Caco-2 (cell line): ENCODE measurements around the gene GALNT17. TPM values are rescaled to one million over a fixed set of nuclear protein-coding genes. Genes with fewer than 3 reads are reported as not detected.

Experiments used
- BruUV-seq: library from RNA; stranded (reverse); fragments of 400-500 nt; replicated peaks from 2 replicates; lab custom pipeline; 2021; lab: Mats Ljungman, UMichigan
- CTCF ChIA-PET: fragments of 300-600 bp; sonication (Branson Sonifier 250); formaldehyde crosslinking; loops from one replicate; lab custom pipeline; 2022; ENCODE audit warnings: antibody characterized with exemption; lab: Charles Lee
- POLR2A ChIA-PET: fragments of 300-600 bp; sonication (Branson Sonifier 250); formaldehyde crosslinking; loops from one replicate; lab custom pipeline; 2022; ENCODE audit warnings: antibody characterized with exemption; lab: Charles Lee
- DNase-seq, 2 experiments: peaks; one replicate each; pipeline versions ENCODE4 v3.0.0 to v3.0.0-alpha.2; 2020 to 2022
- H3K27me3 ChIP-seq: replicated peaks from 2 replicates; pipeline ENCODE4 v1.6.0; 2011; ENCODE audit warnings: low read length; ENCODE audit not compliant: control insufficient read depth, insufficient read depth
- H3K36me3 ChIP-seq: 2 replicates; pipeline ENCODE4 v1.5.1; 2011; ENCODE audit warnings: low read length; ENCODE audit not compliant: control insufficient read depth, insufficient read depth
- H3K4me1 ChIP-seq: fragments of 250-450 bp; sonication (Bioruptor Pico); 2 replicates; pipeline ENCODE4 v1.5.1; 2020; ENCODE audit warnings: mild to moderate bottlenecking
- H3K4me3 ChIP-seq: 2 replicates; pipeline ENCODE4 v1.5.1; 2011; ENCODE audit warnings: low read depth, mild to moderate bottlenecking, control low read depth, low read length
- H3K9me3 ChIP-seq: fragments of 250-450 bp; sonication (Bioruptor Pico); 2 replicates; pipeline ENCODE4 v1.5.1; 2020; ENCODE audit warnings: mild to moderate bottlenecking, moderate library complexity
- H3K27ac Mint-ChIP-seq: one replicate; pipeline ENCODE4 v1.8.0; 2022; ENCODE audit warnings: mixed read lengths; ENCODE audit not compliant: unreplicated experiment
- H3K27me3 Mint-ChIP-seq: one replicate; pipeline ENCODE4 v1.8.0; 2022; ENCODE audit warnings: mixed read lengths; ENCODE audit not compliant: insufficient read depth, unreplicated experiment
- H3K36me3 Mint-ChIP-seq: one replicate; pipeline ENCODE4 v1.8.0; 2022; ENCODE audit warnings: mild to moderate bottlenecking, mixed read lengths; ENCODE audit not compliant: insufficient read depth, unreplicated experiment
- H3K4me1 Mint-ChIP-seq: one replicate; pipeline ENCODE4 v1.8.0; 2022; ENCODE audit warnings: low read depth, mixed read lengths; ENCODE audit not compliant: unreplicated experiment
- H3K4me3 Mint-ChIP-seq: one replicate; pipeline ENCODE4 v1.8.0; 2022; ENCODE audit warnings: mild to moderate bottlenecking, moderate library complexity, mixed read lengths; ENCODE audit not compliant: unreplicated experiment
- H3K9me3 Mint-ChIP-seq: one replicate; pipeline ENCODE4 v1.8.0; 2022; ENCODE audit warnings: mixed read lengths; ENCODE audit not compliant: unreplicated experiment
- intact Hi-C: fragments of 100-400 bp; cut with micrococcal nuclease; formaldehyde crosslinking; loops from one replicate; pipeline ENCODE4 v1.10.0; 2022; ENCODE audit not compliant: unreplicated experiment
- total RNA-seq: library from RNA; stranded (reverse); gene quantifications from 2 replicates; pipeline ENCODE4 v1.2.3, GENCODE V29; 2022
- TF ChIP-seq, protein P1 (sequence below), 2 experiments: fragments of 200-600 bp in 1 of 2; IDR thresholded peaks; 1 replicate in 1 of 2; 2 replicates in 1 of 2; pipeline versions ENCODE4 v1.5.1 to v1.8.0; 2011 to 2022; ENCODE audit warnings: antibody characterized with exemption in 1 of 2, control low read depth in 1 of 2, inconsistent platforms in 1 of 2, low read depth in 1 of 2, low read length in 1 of 2, mild to moderate bottlenecking in 1 of 2, moderate library complexity in 1 of 2; ENCODE audit not compliant: insufficient read depth in 1 of 2, severe bottlenecking in 1 of 2, unreplicated experiment in 1 of 2

GALNT17 gene
- total RNA-seq, 1 experiment from 2014 or later = not detected

DNA sequence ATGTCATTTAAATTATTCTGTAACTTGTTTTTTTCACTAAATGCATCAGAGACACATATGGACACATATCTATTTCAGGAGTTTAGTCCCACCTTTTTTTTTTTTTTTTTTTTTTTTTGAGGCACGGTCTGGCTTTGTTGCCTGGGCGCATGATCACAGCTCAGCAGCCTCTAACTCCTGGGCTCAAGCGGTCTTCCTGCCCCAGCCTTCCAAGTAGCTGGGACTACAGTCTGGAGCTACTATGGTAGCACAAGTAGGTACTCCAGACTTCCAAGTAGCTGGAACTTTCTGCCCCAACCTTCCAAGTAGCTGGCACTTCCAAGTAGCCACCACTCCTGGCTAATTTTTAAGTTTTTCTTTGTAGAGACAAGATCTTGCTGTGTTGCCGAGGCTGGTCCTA lies 407.7 kb downstream of the GALNT17 start:
- POLR2A ChIA-PET = no interaction called here

DNA sequence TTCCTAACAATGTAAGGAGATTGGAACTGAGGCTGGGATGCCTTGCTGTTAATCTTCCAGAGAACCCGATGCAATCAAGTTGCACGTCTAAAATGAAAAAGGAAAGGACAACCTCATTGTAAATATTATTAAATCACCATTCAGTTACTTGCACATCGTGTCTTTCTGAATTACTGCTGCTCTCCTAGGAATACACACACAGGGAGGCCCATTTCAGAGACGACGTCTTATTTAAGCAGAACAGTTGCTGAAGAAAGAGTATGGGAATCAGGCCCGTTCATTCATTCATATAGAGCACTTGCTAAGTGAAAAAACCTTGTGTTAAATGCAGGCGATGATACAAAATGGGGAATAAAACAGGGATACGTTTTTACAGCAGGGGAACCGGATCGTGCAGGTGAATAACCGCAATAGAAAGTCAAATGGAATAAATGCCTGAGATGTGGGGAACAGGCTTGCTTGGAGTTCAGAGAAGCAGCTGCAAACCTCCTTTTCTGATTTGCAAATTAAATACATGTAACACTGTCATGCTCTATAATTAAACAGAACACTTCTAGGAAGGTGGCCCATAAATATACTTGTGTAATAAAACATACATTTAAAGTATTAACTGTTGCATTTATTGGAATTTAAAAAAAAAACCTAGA lies 409.9 kb downstream of the GALNT17 start:
- Histone ChIP-seq H3K4me1 (no peaks in the 10 kb centered on the region), H3K4me3 (no peak overlapping the region), H3K36me3 (no peaks in the 10 kb centered on the region), H3K27me3 (no peaks in the 10 kb centered on the region), H3K9me3 (no peaks in the 10 kb centered on the region)
- TF ChIP-seq, protein P1, sequence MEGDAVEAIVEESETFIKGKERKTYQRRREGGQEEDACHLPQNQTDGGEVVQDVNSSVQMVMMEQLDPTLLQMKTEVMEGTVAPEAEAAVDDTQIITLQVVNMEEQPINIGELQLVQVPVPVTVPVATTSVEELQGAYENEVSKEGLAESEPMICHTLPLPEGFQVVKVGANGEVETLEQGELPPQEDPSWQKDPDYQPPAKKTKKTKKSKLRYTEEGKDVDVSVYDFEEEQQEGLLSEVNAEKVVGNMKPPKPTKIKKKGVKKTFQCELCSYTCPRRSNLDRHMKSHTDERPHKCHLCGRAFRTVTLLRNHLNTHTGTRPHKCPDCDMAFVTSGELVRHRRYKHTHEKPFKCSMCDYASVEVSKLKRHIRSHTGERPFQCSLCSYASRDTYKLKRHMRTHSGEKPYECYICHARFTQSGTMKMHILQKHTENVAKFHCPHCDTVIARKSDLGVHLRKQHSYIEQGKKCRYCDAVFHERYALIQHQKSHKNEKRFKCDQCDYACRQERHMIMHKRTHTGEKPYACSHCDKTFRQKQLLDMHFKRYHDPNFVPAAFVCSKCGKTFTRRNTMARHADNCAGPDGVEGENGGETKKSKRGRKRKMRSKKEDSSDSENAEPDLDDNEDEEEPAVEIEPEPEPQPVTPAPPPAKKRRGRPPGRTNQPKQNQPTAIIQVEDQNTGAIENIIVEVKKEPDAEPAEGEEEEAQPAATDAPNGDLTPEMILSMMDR (IDR thresholded peaks at IDR 0.05; ENCODE audit: insufficient read depth in 1 of 2, low read depth in 1 of 2, low read length in 1 of 2, severe bottlenecking in 1 of 2, unreplicated experiment in 1 of 2) = no peak
- ChIA-PET CTCF (no interaction called here), POLR2A (no interaction called here)
- Mint-ChIP-seq H3K9me3 (peaks cover 14% of the 10 kb centered on the region), H3K36me3 (no peaks in the 10 kb centered on the region), H3K4me3 (no peak overlapping the region), H3K27me3 (no peaks in the 10 kb centered on the region), H3K4me1 (no peaks in the 10 kb centered on the region), H3K27ac (no peak overlapping the region)
- BruUV-seq = no TSS peak
- intact Hi-C loops = no loop called here
- DNase-seq = no peak

More for the DNA sequence above, 407.7 kb downstream of the GALNT17 start:
- no peaks in the 10 kb centered on the region for H3K36me3 ChIP-seq
- intact Hi-C loops = no loop called here
- H3K9me3 ChIP-seq = no peaks in the 10 kb centered on the region
- TF ChIP-seq, protein P1 (IDR thresholded peaks at IDR 0.05; ENCODE audit: insufficient read depth in 1 of 2, low read depth in 1 of 2, low read length in 1 of 2, severe bottlenecking in 1 of 2, unreplicated experiment in 1 of 2) = no peak
- CTCF ChIA-PET = no interaction called here
- BruUV-seq = no TSS peak
- Mint-ChIP-seq H3K27ac (no peak overlapping the region), H3K4me3 (no peak overlapping the region), H3K4me1 (no peaks in the 10 kb centered on the region), H3K9me3 (peaks cover 18% of the 10 kb centered on the region), H3K36me3 (no peaks in the 10 kb centered on the region), H3K27me3 (no peaks in the 10 kb centered on the region)
- no peaks in the 10 kb centered on the region for H3K27me3 ChIP-seq
- DNase-seq = no peak
- no peak overlapping the region for H3K4me3 ChIP-seq
- H3K4me1 ChIP-seq = no peaks in the 10 kb centered on the region

DNA sequence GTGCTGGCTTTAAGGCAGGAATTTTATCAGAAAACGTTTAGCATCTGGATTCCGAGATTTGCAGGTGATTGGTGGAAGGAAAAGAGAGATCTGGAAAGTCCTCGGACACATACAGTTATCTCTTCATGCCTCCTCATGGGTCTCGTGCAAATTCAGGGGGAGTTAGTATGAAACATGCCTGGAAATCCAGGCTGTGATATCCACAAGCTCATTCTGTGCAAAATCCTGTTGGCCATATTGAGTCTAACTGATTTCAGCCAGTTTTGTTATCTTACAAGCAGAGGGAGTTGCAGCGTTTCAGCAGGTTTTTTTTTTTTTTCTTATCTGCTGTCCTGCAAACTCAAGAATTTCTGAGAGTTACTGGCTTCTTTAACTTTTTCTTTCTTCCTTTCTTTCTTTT lies 411.5 kb downstream of the GALNT17 start:
- intact Hi-C loops = no loop called here
- no peak for DNase-seq
- no peaks in the 10 kb centered on the region for H3K27me3 ChIP-seq
- no peaks in the 10 kb centered on the region for H3K36me3 ChIP-seq
- no TSS peak for BruUV-seq
- POLR2A ChIA-PET = no interaction called here
- no peaks in the 10 kb centered on the region for H3K9me3 ChIP-seq
- CTCF ChIA-PET = no interaction called here
- Mint-ChIP-seq H3K9me3 (no peaks in the 10 kb centered on the region), H3K4me3 (no peak overlapping the region), H3K27me3 (no peaks in the 10 kb centered on the region), H3K4me1 (no peaks in the 10 kb centered on the region), H3K36me3 (no peaks in the 10 kb centered on the region), H3K27ac (no peak overlapping the region)
- TF ChIP-seq, protein P1 (IDR thresholded peaks at IDR 0.05; ENCODE audit: insufficient read depth in 1 of 2, low read depth in 1 of 2, low read length in 1 of 2, severe bottlenecking in 1 of 2, unreplicated experiment in 1 of 2) = no peak
- no peaks in the 10 kb centered on the region for H3K4me1 ChIP-seq
- H3K4me3 ChIP-seq = no peak overlapping the region
